Endothelial cell of umbilical vein (primary cell): Measurements from ENCODE around the gene FBH1. TPM values are rescaled to one million over a fixed set of nuclear protein-coding genes. Genes with fewer than 3 reads are reported as not detected.

Experiments
- BruUV-seq: library from RNA; stranded (reverse); fragments of 400-500 nt; replicated peaks from 2 replicates; lab custom pipeline; 2021; lab: Mats Ljungman, UMichigan
- CTCF ChIA-PET: fragments of 300-600, 350-600 bp; sonication (Branson Sonifier 250); formaldehyde crosslinking; loops from one replicate; lab custom pipeline; 2021; ENCODE audit warnings: antibody characterized with exemption, inconsistent platforms; lab: Charles Lee
- POLR2A ChIA-PET: fragments of 300-600, 350-600 bp; sonication (Branson Sonifier 250); formaldehyde crosslinking; loops from one replicate; lab custom pipeline; 2021; ENCODE audit warnings: antibody characterized with exemption, inconsistent platforms; lab: Charles Lee
- DNase-seq: peaks from one replicate; pipeline ENCODE4 v3.0.0-alpha.2; 2011; ENCODE audit warnings: low read depth, low spot score
- FAIRE-seq: peaks from 2 replicates; lab custom pipeline; 2011; peaks lifted over from hg19 to GRCh38; lab: Jason Lieb, UNC
- H2AFZ ChIP-seq: 2 replicates; pipeline ENCODE4 v1.6.0; 2012; ENCODE audit warnings: low read depth, low read length, control low read depth, inconsistent platforms
- H3K27ac ChIP-seq: 2 replicates; pipeline ENCODE4 v1.5.1; 2011; ENCODE audit warnings: low read depth, mild to moderate bottlenecking, control low read depth, low read length, moderate library complexity; ENCODE audit not compliant: insufficient read depth
- H3K27me3 ChIP-seq, 2 experiments: 2 replicates each; pipeline versions ENCODE4 v1.6.0 to v1.6.1; 2011; ENCODE audit warnings: low read length in 2 of 2, mixed read lengths in 1 of 2; ENCODE audit not compliant: control insufficient read depth in 2 of 2, insufficient read depth in 2 of 2
- H3K36me3 ChIP-seq, 2 experiments: 2 replicates in 1 of 2; 3 replicates in 1 of 2; pipeline ENCODE4 v1.5.1; 2011; ENCODE audit warnings: low read length in 2 of 2, mild to moderate bottlenecking in 1 of 2, moderate library complexity in 1 of 2; ENCODE audit not compliant: control insufficient read depth in 2 of 2, insufficient read depth in 2 of 2; ENCODE audit errors: extremely low read depth in 1 of 2
- H3K4me1 ChIP-seq: 3 replicates; pipeline ENCODE4 v1.5.1; 2011; ENCODE audit warnings: mild to moderate bottlenecking, low read length; ENCODE audit not compliant: control insufficient read depth, insufficient read depth; ENCODE audit errors: extremely low read depth
- H3K4me2 ChIP-seq: 2 replicates; pipeline ENCODE4 v1.6.1; 2011; ENCODE audit warnings: low read length, control low read depth, mixed read lengths; ENCODE audit not compliant: insufficient read depth
- H3K4me3 ChIP-seq, 3 experiments: fragments of 200-600 bp in 1 of 3; sonication (generic), shearing (Covaris generic) in 1 of 3; replicated peaks in 1 of 3; 2 replicates each; pipeline ENCODE4 v1.5.1; 2011 to 2016; ENCODE audit warnings: control low read depth in 3 of 3, low read length in 3 of 3, mild to moderate bottlenecking in 2 of 3, inconsistent platforms in 1 of 3, low read depth in 1 of 3, moderate library complexity in 1 of 3; ENCODE audit not compliant: insufficient read depth in 1 of 3
- H3K79me2 ChIP-seq: 2 replicates; pipeline ENCODE4 v1.6.0; 2012; ENCODE audit warnings: low read length, inconsistent platforms; ENCODE audit not compliant: control insufficient read depth, insufficient read depth
- H3K9ac ChIP-seq: replicated peaks from 2 replicates; pipeline ENCODE3; 2011; ENCODE audit warnings: low read length, control low read depth; ENCODE audit not compliant: insufficient read depth; ENCODE audit errors: extremely low read depth
- H3K9me1 ChIP-seq: replicated peaks from 3 replicates; pipeline ENCODE4 v1.6.0; 2011; ENCODE audit warnings: mild to moderate bottlenecking, low read length; ENCODE audit not compliant: control insufficient read depth, insufficient read depth; ENCODE audit errors: extremely low read depth
- H3K9me3 ChIP-seq: replicated peaks from 2 replicates; pipeline ENCODE4 v1.5.1; 2012; ENCODE audit warnings: low read length, inconsistent platforms; ENCODE audit not compliant: control insufficient read depth, insufficient read depth
- H4K20me1 ChIP-seq: replicated peaks from 2 replicates; pipeline ENCODE3; 2011; ENCODE audit warnings: mild to moderate bottlenecking, low read length; ENCODE audit not compliant: control insufficient read depth, insufficient read depth; ENCODE audit errors: extremely low read depth
- EZH2 ChIP-seq: IDR thresholded peaks from 2 replicates; pipeline ENCODE4 v1.6.1; 2012; ENCODE audit warnings: borderline replicate concordance, low read depth, mild to moderate bottlenecking, moderate library complexity, low read length, inconsistent platforms; ENCODE audit not compliant: severe bottlenecking
- FOS ChIP-seq: IDR thresholded peaks from 2 replicates; pipeline ENCODE4 v1.6.1; 2011; ENCODE audit warnings: mild to moderate bottlenecking, low read length, moderate library complexity, borderline replicate concordance; ENCODE audit not compliant: insufficient read depth
- GATA2 ChIP-seq: IDR thresholded peaks from 2 replicates; pipeline ENCODE4 v1.7.0; 2011; ENCODE audit warnings: low read depth, mild to moderate bottlenecking, moderate library complexity, mixed read lengths, low read length; ENCODE audit not compliant: insufficient read length, insufficient read depth
- JUN ChIP-seq: IDR thresholded peaks from 2 replicates; pipeline ENCODE4 v1.6.1; 2011; ENCODE audit warnings: borderline replicate concordance, low read depth; ENCODE audit not compliant: insufficient read length, insufficient read depth
- MYC ChIP-seq: IDR thresholded peaks from one replicate; pipeline ENCODE4 v1.6.1; 2011; ENCODE audit warnings: mild to moderate bottlenecking, low read depth, low read length
- POLR2A ChIP-seq: IDR thresholded peaks from 2 replicates; pipeline ENCODE4 v1.6.1; 2012; ENCODE audit warnings: low read depth, mild to moderate bottlenecking, control low read depth, low read length
- POLR2AphosphoS5 ChIP-seq: IDR thresholded peaks from 2 replicates; pipeline ENCODE4 v1.6.1; 2012; ENCODE audit warnings: low read depth, mild to moderate bottlenecking, control low read depth, low read length, moderate library complexity; ENCODE audit not compliant: insufficient read depth
- dilution Hi-C: fragments of 300-500 bp; cut with MboI; formaldehyde crosslinking; loops from one replicate; pipeline ENCODE4 v1.15.0; 2019; ENCODE audit warnings: low sequenced_read_pairs; ENCODE audit not compliant: extremely low pct_ligation_motif_present
- intact Hi-C: fragments of 100-400 bp; cut with micrococcal nuclease; formaldehyde crosslinking; loops from one replicate; pipeline ENCODE4 v1.10.0; 2022
- polyA plus RNA-seq, 4 experiments: library from polyadenylated mRNA; depleted of rRNA in 3 of 4; stranded (reverse) in 3 of 4; unstranded in 1 of 4; fragments of >200 nt; gene quantifications; 2 replicates each; pipeline versions ENCODE4 v1.2.1 to v1.2.3, GENCODE V29; 2011 to 2012; ENCODE audit warnings: missing spikeins in 1 of 4
- total RNA-seq: library from RNA; stranded (reverse); gene quantifications from 2 replicates; pipeline ENCODE4 v1.2.3, GENCODE V29; 2021
- TF ChIP-seq, protein P1 (sequence below), 2 donors: IDR thresholded peaks; 1 replicate in 1 of 2; 2 replicates in 1 of 2; pipeline ENCODE4 v1.5.1; 2011; ENCODE audit warnings: low read length in 2 of 2, mild to moderate bottlenecking in 2 of 2, moderate library complexity in 2 of 2, control low read depth in 1 of 2, inconsistent platforms in 1 of 2, low read depth in 1 of 2; ENCODE audit not compliant: insufficient read depth in 1 of 2; ENCODE audit errors: extremely low read depth in 1 of 2
- TF ChIP-seq, protein P2 (sequence below): IDR thresholded peaks from 2 replicates; pipeline ENCODE4 v1.6.1; 2011; ENCODE audit not compliant: insufficient read depth, insufficient read length

FBH1 gene
- total and polyA plus RNA-seq, 2 donors (not counting 3 experiments of a cell fraction or from before 2014, with no cell fraction given) = 71.4 to 97.0 TPM

DNA sequence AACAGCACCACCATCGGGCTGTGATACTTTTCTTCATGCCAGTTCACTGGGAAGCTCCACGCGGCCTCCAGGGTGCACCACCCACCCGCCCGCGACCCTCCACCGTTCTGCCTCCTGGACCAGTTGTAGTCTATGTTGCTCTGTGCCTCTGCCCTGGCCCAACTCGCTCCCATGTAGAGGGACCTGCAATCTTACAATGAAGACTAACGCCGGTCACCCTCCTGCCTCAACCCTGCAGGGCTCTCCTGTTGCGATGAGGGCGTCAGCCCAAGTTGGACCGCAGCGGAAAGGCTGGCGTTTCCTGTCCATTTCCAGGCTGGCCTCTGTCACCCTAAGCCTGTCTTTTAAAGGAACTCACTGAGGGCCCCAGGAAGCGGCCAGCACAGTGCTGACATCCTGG is 52.4 kb downstream of the FBH1 start:
- TF ChIP-seq POLR2A (no peak), EZH2 (no peak), POLR2AphosphoS5 (peak; percentile 61)
- TF ChIP-seq, protein P1, sequence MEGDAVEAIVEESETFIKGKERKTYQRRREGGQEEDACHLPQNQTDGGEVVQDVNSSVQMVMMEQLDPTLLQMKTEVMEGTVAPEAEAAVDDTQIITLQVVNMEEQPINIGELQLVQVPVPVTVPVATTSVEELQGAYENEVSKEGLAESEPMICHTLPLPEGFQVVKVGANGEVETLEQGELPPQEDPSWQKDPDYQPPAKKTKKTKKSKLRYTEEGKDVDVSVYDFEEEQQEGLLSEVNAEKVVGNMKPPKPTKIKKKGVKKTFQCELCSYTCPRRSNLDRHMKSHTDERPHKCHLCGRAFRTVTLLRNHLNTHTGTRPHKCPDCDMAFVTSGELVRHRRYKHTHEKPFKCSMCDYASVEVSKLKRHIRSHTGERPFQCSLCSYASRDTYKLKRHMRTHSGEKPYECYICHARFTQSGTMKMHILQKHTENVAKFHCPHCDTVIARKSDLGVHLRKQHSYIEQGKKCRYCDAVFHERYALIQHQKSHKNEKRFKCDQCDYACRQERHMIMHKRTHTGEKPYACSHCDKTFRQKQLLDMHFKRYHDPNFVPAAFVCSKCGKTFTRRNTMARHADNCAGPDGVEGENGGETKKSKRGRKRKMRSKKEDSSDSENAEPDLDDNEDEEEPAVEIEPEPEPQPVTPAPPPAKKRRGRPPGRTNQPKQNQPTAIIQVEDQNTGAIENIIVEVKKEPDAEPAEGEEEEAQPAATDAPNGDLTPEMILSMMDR (IDR thresholded peaks at IDR 0.05; ENCODE audit: extremely low read depth in 1 of 2, insufficient read depth in 1 of 2, low read depth in 1 of 2, low read length in 2 of 2) = peak in 1 of 2 donors; percentile 20
- DNase-seq = peak; percentile 81

DNA sequence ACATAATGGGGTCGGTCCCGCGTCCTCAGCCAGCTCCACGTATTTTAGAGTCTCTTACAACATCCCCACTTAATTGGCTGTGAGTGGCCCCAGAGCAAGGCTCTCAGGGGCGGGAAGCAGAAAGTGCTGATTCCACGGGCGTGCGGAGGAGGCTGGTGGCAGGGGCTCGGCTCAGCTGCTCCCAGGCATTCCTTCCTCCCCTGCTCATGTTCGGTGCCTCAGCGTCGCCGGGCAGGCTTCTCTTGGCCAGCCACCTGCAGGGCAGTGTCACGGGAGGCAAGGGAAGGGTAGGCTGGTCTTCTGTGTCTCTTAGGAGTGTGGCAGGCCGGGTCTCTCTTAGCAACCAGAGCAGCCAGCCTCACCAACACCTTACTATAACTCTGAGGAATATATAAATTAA is 53.5 kb downstream of the FBH1 start:
- Histone ChIP-seq H3K4me2 (peak overlapping the region; percentile 5), H3K27ac (peak overlapping the region; percentile 99), H3K9me3 (no peaks in the 10 kb centered on the region), H3K27me3 (no peaks in the 10 kb centered on the region), H3K4me3 (no peak overlapping the region), H3K9ac (peak overlapping the region; percentile 89), H3K36me3 (peaks cover 0 to under 1% of the 10 kb centered on the region in 2 experiments), H4K20me1 (no peaks in the 10 kb centered on the region), H2AFZ (peak overlapping the region; percentile 39), H3K79me2 (no peaks in the 10 kb centered on the region), H3K4me1 (peaks cover 49% of the 10 kb centered on the region), H3K9me1 (no peaks in the 10 kb centered on the region)
- peak; percentile 58 for DNase-seq
- CTCF ChIA-PET = no interaction called here
- dilution Hi-C loops = no loop called here
- POLR2A ChIA-PET = no interaction called here
- no TSS peak for BruUV-seq
- intact Hi-C loops = no loop called here
- FAIRE-seq = peak; percentile 24
- no peak for TF ChIP-seq FOS
- no peak for TF ChIP-seq EZH2
- TF ChIP-seq POLR2A = no peak
- TF ChIP-seq POLR2AphosphoS5 = no peak
- TF ChIP-seq, protein P2, sequence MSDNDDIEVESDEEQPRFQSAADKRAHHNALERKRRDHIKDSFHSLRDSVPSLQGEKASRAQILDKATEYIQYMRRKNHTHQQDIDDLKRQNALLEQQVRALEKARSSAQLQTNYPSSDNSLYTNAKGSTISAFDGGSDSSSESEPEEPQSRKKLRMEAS = no peak
- TF ChIP-seq MYC = no peak
- TF ChIP-seq JUN = no peak
- TF ChIP-seq, protein P1 (IDR thresholded peaks at IDR 0.05; ENCODE audit: extremely low read depth in 1 of 2, insufficient read depth in 1 of 2, low read depth in 1 of 2, low read length in 2 of 2) = no peak
- no peak for TF ChIP-seq GATA2

More for the DNA sequence above, 52.4 kb downstream of the FBH1 start:
- no peak overlapping the region for H2AFZ ChIP-seq
- H3K9ac ChIP-seq = peak overlapping the region; percentile 89
- H4K20me1 ChIP-seq = no peaks in the 10 kb centered on the region
- peaks cover 0 to 11% of the 10 kb centered on the region in 2 experiments for H3K36me3 ChIP-seq
- H3K27ac ChIP-seq = peak overlapping the region; percentile 99
- FAIRE-seq = peak; percentile 92
- H3K4me1 ChIP-seq = peaks cover 49% of the 10 kb centered on the region
- no peaks in the 10 kb centered on the region for H3K9me3 ChIP-seq
- dilution Hi-C loops (no loop called here), intact Hi-C loops (no loop called here)
- H3K27me3 ChIP-seq = no peaks in the 10 kb centered on the region
- CTCF ChIA-PET = interaction anchor here (1.3 to 1.7 kb wide), 3 partner anchors 13 to 144 kb away, joined by 4 to 5 read pairs (median 4); no protein-coding TSS in a partner anchor
- H3K4me2 ChIP-seq = peak overlapping the region; percentile 5
- no peaks in the 10 kb centered on the region for H3K79me2 ChIP-seq
- H3K4me3 ChIP-seq = no peak overlapping the region
- no peaks in the 10 kb centered on the region for H3K9me1 ChIP-seq
- no TSS peak for BruUV-seq
- POLR2A ChIA-PET = interaction anchor here (0.7 kb wide), 1 partner anchor 144 kb away, joined by 4 read pairs; no protein-coding TSS in a partner anchor
